ENCODE measurements around the gene ATP5PD. TPM values are rescaled to one million over a fixed set of nuclear protein-coding genes. Genes with fewer than 3 reads are reported as not detected.

Gene ATP5PD
- total and polyA plus RNA-seq, 2 of the 8 experiments (the other 6 are each of a cell fraction or from before 2014, with no cell fraction given) = 335 to 407 TPM

- TF ChIP-seq CHD7 (IDR thresholded peaks at IDR 0.05; ENCODE audit: insufficient replicate concordance, low read length) (no peak), ASH2L (IDR thresholded peaks at IDR 0.05; ENCODE audit: low read length) (no peak), BRCA1 (IDR thresholded peaks at IDR 0.05; ENCODE audit: low read depth, low read length) (no peak), CTCF (IDR thresholded peaks at IDR 0.05; ENCODE audit: control extremely low read depth in 1 of 3, insufficient read depth in 1 of 3, low read depth in 1 of 3, low read length in 3 of 3) (no peak), HDAC2 (IDR thresholded peaks at IDR 0.05; ENCODE audit: borderline replicate concordance in 1 of 2, low read depth in 2 of 2, low read length in 2 of 2) (no peak), E2F6 (IDR thresholded peaks at IDR 0.05) (no peak), CEBPB (IDR thresholded peaks at IDR 0.05; ENCODE audit: low read depth, low read length) (no peak), TAF1 (IDR thresholded peaks at IDR 0.05; ENCODE audit: low read depth, low read length) (no peak), KDM1A (IDR thresholded peaks at IDR 0.05; ENCODE audit: borderline replicate concordance, low read length) (no peak)
Measured at GRCh38 chr17:75012096-75012345, 34.7 kb downstream of the ATP5PD start (continued).
